Esophagus squamous epithelium (tissue), 5 donors: Measurements from ENCODE around the gene PARD3. TPM values are rescaled to one million over a fixed set of nuclear protein-coding genes. Genes with fewer than 3 reads are reported as not detected.
A peak's percentile ranks its signal among the peaks of the same experiment; 100 is the strongest.

Source experiments
- DNase-seq: peaks from one replicate; lab custom pipeline; 2025; lab: John Stamatoyannopoulos, UW
- H3K27ac ChIP-seq, 4 donors: fragments of 200-600 bp; sonication (generic); one replicate each; pipeline ENCODE4 v1.5.1; 2016 to 2019; ENCODE audit warnings: mild to moderate bottlenecking in 1 of 4
- H3K27me3 ChIP-seq, 4 donors: fragments of 200-600 bp; sonication (generic); 1 replicate in 3 of 4; 2 replicates in 1 of 4; pipeline versions ENCODE4 v1.5.1 to v1.6.0; 2017 to 2021; ENCODE audit warnings: antibody characterized with exemption in 1 of 4
- H3K36me3 ChIP-seq, 3 donors: fragments of 200-600 bp; sonication (generic); one replicate each; pipeline ENCODE4 v1.5.1; 2016 to 2019
- H3K4me1 ChIP-seq, 3 donors: fragments of 200-600 bp; sonication (generic); one replicate each; pipeline ENCODE4 v1.5.1; 2017 to 2019
- H3K4me3 ChIP-seq, 4 donors: fragments of 200-600 bp; sonication (generic); 1 replicate in 3 of 4; 2 replicates in 1 of 4; pipeline ENCODE4 v1.5.1; 2016 to 2019; ENCODE audit warnings: mild to moderate bottlenecking in 2 of 4, moderate library complexity in 1 of 4
- H3K9me3 ChIP-seq, 3 donors: fragments of 200-600 bp; sonication (generic); one replicate each; pipeline ENCODE4 v1.5.1; 2016 to 2019
- CTCF ChIP-seq, 6 experiments: fragments of 450-650 bp in 4 of 6; fragments of 200-600 bp in 2 of 6; sonication (generic) in 2 of 6; IDR thresholded peaks; one replicate each; pipeline ENCODE4 v1.5.1; 2016 to 2019; ENCODE audit warnings: antibody characterized with exemption in 6 of 6, mild to moderate bottlenecking in 4 of 6, moderate library complexity in 4 of 6
- POLR2A ChIP-seq, 4 donors: fragments of 450-650 bp; IDR thresholded peaks; one replicate each; pipeline ENCODE4 v1.6.1; 2017; ENCODE audit warnings: antibody characterized with exemption in 4 of 4, mild to moderate bottlenecking in 4 of 4, moderate library complexity in 3 of 4
- WGBS, 2 donors: methylation state at CpG; one replicate each; pipeline ENCODE4 v1.1.5; 2018; 5-methylcytosine and 5-hydroxymethylcytosine counted together
- intact Hi-C: fragments of 100-400 bp; cut with DNase I; formaldehyde crosslinking; loops from one replicate; pipeline ENCODE4 v1.15.0; 2022
- total RNA-seq, 4 donors: library from RNA; depleted of rRNA; stranded (reverse); fragments of >200 nt; gene quantifications; one replicate each; pipeline ENCODE4 v1.1.0, GENCODE V29; 2016
- donor health status: DM: yes; HTN: yes; CAD: no.

The PARD3 gene
- total RNA-seq, 4 donors from 2014 or later: 57.3 to 114 (median 81.7) TPM

GRCh38 chr10:34311679-34312078 lies 503.4 kb downstream of the PARD3 start:
- Histone ChIP-seq H3K27me3 (no peaks in the 10 kb centered on the region), H3K27ac (no peak overlapping the region), H3K4me3 (no peak overlapping the region), H3K4me1 (no peaks in the 10 kb centered on the region), H3K36me3 (peaks cover 0 to 85% (median 0%) of the 10 kb centered on the region in 3 donors), H3K9me3 (no peaks in the 10 kb centered on the region)
- no peak for DNase-seq
- 81% methylated on average over 3 of the region's 3 CpGs for WGBS, 2 donors
- intact Hi-C loops: no loop called here
- TF ChIP-seq CTCF (IDR thresholded peaks at IDR 0.05): no peak
- no peak for TF ChIP-seq POLR2A (IDR thresholded peaks at IDR 0.05)

- Histone ChIP-seq H3K9me3 (no peaks in the 10 kb centered on the region), H3K27me3 (no peaks in the 10 kb centered on the region), H3K27ac (no peak overlapping the region), H3K4me3 (no peak overlapping the region), H3K4me1 (peaks cover 0 to 9% (median 0%) of the 10 kb centered on the region in 3 donors), H3K36me3 (peaks cover 0 to 71% (median 0%) of the 10 kb centered on the region in 3 donors)
- WGBS, 2 donors: 93 to 96% methylated on average over 4 of the region's 4 CpGs
- no peak for DNase-seq
- intact Hi-C loops: no loop called here
- TF ChIP-seq CTCF (IDR thresholded peaks at IDR 0.05): no peak
- no peak for TF ChIP-seq POLR2A (IDR thresholded peaks at IDR 0.05)
These were observed 504.9 kb downstream of the PARD3 start for GRCh38 chr10:34310234-34310633.

GRCh38 chr10:34305189-34305588 lies 509.9 kb downstream of the PARD3 start:
- DNase-seq: no peak
- H3K27ac ChIP-seq: peak overlapping the region in 2 of 4 donors; percentile 48 to 51
- WGBS, 2 donors: 38 to 57% methylated on average over 6 of the region's 6 CpGs
- TF ChIP-seq POLR2A (IDR thresholded peaks at IDR 0.05) (no peak), CTCF (IDR thresholded peaks at IDR 0.05) (peak in 4 of 6 experiments; percentile 30 to 75 (median 42))
- peaks cover 0 to 46% (median 0%) of the 10 kb centered on the region in 3 donors for H3K36me3 ChIP-seq
- no peak overlapping the region for H3K4me3 ChIP-seq
- H3K4me1 ChIP-seq: peaks cover 0 to 13% (median 0%) of the 10 kb centered on the region in 3 donors
- no peaks in the 10 kb centered on the region for H3K27me3 ChIP-seq
- H3K9me3 ChIP-seq: no peaks in the 10 kb centered on the region
- intact Hi-C loops: no loop called here

- Histone ChIP-seq H3K4me1 (peaks cover 0 to 13% (median 0%) of the 10 kb centered on the region in 3 donors), H3K4me3 (no peak overlapping the region), H3K36me3 (peaks cover 0 to 27% (median 0%) of the 10 kb centered on the region in 3 donors), H3K27me3 (no peaks in the 10 kb centered on the region), H3K9me3 (no peaks in the 10 kb centered on the region), H3K27ac (no peak overlapping the region)
- no peak for TF ChIP-seq POLR2A (IDR thresholded peaks at IDR 0.05)
- no peak for TF ChIP-seq CTCF (IDR thresholded peaks at IDR 0.05)
- intact Hi-C loops: no loop called here
- 93 to 100% methylated on average over 2 of the region's 2 CpGs for WGBS, 2 donors
- no peak for DNase-seq
These were observed 512.1 kb downstream of the PARD3 start for GRCh38 chr10:34303022-34303421.

GRCh38 chr10:34299105-34299611 lies 515.9 kb downstream of the PARD3 start:
- DNase-seq: no peak
- Histone ChIP-seq H3K9me3 (no peaks in the 10 kb centered on the region), H3K36me3 (peaks cover 0 to 13% (median 0%) of the 10 kb centered on the region in 3 donors), H3K27ac (no peak overlapping the region), H3K27me3 (no peaks in the 10 kb centered on the region), H3K4me3 (no peak overlapping the region), H3K4me1 (no peaks in the 10 kb centered on the region)
- no peak for TF ChIP-seq CTCF (IDR thresholded peaks at IDR 0.05)
- 53 to 67% methylated on average over 3 of the region's 3 CpGs for WGBS, 2 donors
- intact Hi-C loops: no loop called here
